Measurements from ENCODE around the gene ANXA4. TPM values are rescaled to one million over a fixed set of nuclear protein-coding genes. Genes with fewer than 3 reads are reported as not detected.

ANXA4 gene
- total and polyA plus RNA-seq, 2 of the 13 experiments (the other 11 are each of a cell fraction or from before 2014, with no cell fraction given): 155 to 168 TPM

DNA sequence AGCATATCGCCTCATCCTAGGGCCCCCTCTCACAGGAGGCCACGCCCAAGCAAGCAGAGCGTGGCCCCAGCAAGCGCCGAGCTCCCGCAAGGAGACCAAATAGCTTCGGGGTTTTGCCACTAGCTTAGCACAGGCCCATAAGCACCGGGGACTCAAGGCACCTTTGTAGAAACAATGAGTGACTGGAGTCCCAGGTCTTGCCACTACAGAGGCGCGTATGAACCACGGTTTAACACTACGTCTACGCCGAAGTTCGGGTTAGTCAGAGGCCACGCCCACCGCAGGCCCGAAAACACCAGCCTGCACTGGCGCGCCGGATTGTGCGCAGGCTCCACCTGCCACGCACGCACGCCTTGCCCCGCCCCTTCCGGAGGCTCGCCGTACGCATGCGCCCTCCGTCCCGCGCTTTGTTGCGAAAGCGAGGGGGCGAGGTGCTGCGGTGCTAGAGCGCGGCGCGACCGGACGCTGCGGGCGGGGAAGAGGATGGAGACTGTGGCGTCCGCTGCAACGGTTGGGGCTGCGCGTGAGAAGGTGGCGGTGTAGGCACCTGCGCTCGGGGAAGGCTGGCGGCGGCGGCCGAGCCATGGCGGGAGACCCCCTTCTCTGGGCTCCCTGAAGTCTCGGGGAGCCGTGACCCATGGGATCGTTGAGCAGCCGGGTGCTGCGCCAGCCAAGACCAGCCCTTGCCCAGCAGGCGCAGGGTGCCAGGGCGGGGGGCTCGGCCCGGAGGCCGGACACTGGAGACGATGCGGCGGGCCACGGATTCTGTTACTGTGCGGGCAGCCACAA is 87.5 kb downstream of the ANXA4 start, which contains the start of gene GMCL1 (continued):
- TF ChIP-seq, protein P1, sequence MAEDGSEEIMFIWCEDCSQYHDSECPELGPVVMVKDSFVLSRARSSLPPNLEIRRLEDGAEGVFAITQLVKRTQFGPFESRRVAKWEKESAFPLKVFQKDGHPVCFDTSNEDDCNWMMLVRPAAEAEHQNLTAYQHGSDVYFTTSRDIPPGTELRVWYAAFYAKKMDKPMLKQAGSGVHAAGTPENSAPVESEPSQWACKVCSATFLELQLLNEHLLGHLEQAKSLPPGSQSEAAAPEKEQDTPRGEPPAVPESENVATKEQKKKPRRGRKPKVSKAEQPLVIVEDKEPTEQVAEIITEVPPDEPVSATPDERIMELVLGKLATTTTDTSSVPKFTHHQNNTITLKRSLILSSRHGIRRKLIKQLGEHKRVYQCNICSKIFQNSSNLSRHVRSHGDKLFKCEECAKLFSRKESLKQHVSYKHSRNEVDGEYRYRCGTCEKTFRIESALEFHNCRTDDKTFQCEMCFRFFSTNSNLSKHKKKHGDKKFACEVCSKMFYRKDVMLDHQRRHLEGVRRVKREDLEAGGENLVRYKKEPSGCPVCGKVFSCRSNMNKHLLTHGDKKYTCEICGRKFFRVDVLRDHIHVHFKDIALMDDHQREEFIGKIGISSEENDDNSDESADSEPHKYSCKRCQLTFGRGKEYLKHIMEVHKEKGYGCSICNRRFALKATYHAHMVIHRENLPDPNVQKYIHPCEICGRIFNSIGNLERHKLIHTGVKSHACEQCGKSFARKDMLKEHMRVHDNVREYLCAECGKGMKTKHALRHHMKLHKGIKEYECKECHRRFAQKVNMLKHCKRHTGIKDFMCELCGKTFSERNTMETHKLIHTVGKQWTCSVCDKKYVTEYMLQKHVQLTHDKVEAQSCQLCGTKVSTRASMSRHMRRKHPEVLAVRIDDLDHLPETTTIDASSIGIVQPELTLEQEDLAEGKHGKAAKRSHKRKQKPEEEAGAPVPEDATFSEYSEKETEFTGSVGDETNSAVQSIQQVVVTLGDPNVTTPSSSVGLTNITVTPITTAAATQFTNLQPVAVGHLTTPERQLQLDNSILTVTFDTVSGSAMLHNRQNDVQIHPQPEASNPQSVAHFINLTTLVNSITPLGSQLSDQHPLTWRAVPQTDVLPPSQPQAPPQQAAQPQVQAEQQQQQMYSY (CRISPR knock-in tag; IDR thresholded peaks at IDR 0.05): no peak
- TF ChIP-seq ZNF343 (CRISPR knock-in tag; IDR thresholded peaks at IDR 0.05): no peak
- no peak for TF ChIP-seq PRPF4 (IDR thresholded peaks at IDR 0.05; ENCODE audit: low read depth, low read length, poor library complexity, severe bottlenecking)
- no peak for TF ChIP-seq MTA3 (CRISPR knock-in tag; IDR thresholded peaks at IDR 0.05)
- 0 out of 2 replicates have a peak, but pooled peaks have one; percentile 23 for TF ChIP-seq ONECUT2 (CRISPR knock-in tag; IDR thresholded peaks at IDR 0.05)
- peak; percentile 99 for TF ChIP-seq POGZ (CRISPR knock-in tag; IDR thresholded peaks at IDR 0.05)
- peak; percentile 96 for TF ChIP-seq ZNF274 (CRISPR knock-in tag; IDR thresholded peaks at IDR 0.05)
- TF ChIP-seq NCOA2 (CRISPR knock-in tag; IDR thresholded peaks at IDR 0.05): peak; percentile 86
- peak; percentile 99; the same call in 1 of the 2 replicates for TF ChIP-seq ZNF572 (CRISPR knock-in tag; IDR thresholded peaks at IDR 0.05)
- TF ChIP-seq ETV5 (CRISPR knock-in tag; IDR thresholded peaks at IDR 0.05; ENCODE audit: borderline replicate concordance): peak; percentile 96
- TF ChIP-seq ZSCAN25 (CRISPR knock-in tag; IDR thresholded peaks at IDR 0.05): no peak; the same call in 1 of the 2 replicates
- TF ChIP-seq NONO (IDR thresholded peaks at IDR 0.05): no peak
- TF ChIP-seq NONO (CRISPR knock-in tag; conservative IDR thresholded peaks at IDR 0.05): peak; percentile 99
- peak; percentile 49; the same call in 1 of the 2 replicates for TF ChIP-seq ZNF713 (CRISPR knock-in tag; IDR thresholded peaks at IDR 0.05)
- TF ChIP-seq MLLT10 (CRISPR knock-in tag; IDR thresholded peaks at IDR 0.05): no peak
- peak; percentile 93 for TF ChIP-seq ZMAT3 (CRISPR knock-in tag; conservative IDR thresholded peaks at IDR 0.05)
- peak; percentile 79 for TF ChIP-seq TEAD3 (CRISPR knock-in tag; optimal IDR thresholded peaks at IDR 0.05; ENCODE audit: borderline replicate concordance)
- TF ChIP-seq NR1H2 (CRISPR knock-in tag; IDR thresholded peaks at IDR 0.05; ENCODE audit: borderline replicate concordance, low read depth): 0 out of 2 replicates have a peak, but pooled peaks have one; percentile 59
- no peak for TF ChIP-seq ZNF17 (CRISPR knock-in tag; IDR thresholded peaks at IDR 0.05)
- TF ChIP-seq ZNF354B (CRISPR knock-in tag; IDR thresholded peaks at IDR 0.05): no peak
- TF ChIP-seq BHLHE40 (IDR thresholded peaks at IDR 0.05; ENCODE audit: low read length): peak; percentile 63; the same call in 1 of the 2 replicates
- TF ChIP-seq, protein P2, sequence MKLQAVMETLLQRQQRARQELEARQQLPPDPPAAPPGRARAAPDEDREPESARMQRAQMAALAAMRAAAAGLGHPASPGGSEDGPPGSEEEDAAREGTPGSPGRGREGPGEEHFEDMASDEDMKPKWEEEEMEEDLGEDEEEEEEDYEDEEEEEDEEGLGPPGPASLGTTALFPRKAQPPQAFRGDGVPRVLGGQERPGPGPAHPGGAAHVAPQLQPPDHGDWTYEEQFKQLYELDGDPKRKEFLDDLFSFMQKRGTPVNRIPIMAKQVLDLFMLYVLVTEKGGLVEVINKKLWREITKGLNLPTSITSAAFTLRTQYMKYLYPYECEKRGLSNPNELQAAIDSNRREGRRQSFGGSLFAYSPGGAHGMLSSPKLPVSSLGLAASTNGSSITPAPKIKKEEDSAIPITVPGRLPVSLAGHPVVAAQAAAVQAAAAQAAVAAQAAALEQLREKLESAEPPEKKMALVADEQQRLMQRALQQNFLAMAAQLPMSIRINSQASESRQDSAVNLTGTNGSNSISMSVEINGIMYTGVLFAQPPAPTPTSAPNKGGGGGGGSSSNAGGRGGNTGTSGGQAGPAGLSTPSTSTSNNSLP (IDR thresholded peaks at IDR 0.05; ENCODE audit: low read depth, low read length): no peak
- peak; percentile 34; the same call in 1 of the 2 replicates for TF ChIP-seq ZNF510 (CRISPR knock-in tag; IDR thresholded peaks at IDR 0.05; ENCODE audit: low read depth)
- no peak for TF ChIP-seq THYN1 (CRISPR knock-in tag; IDR thresholded peaks at IDR 0.05; ENCODE audit: borderline replicate concordance, low read depth)
- TF ChIP-seq ZNF629 (CRISPR knock-in tag; conservative IDR thresholded peaks at IDR 0.05): no peak; the same call in 1 of the 2 replicates
- peak; percentile 80 for TF ChIP-seq ZNF724P (CRISPR knock-in tag; IDR thresholded peaks at IDR 0.05; ENCODE audit: borderline replicate concordance)
- peak; percentile 96 for TF ChIP-seq SALL1 (CRISPR knock-in tag; IDR thresholded peaks at IDR 0.05)

Measured in HepG2 (cell line).